LoVo (cell line): ENCODE results near the gene LRRC2.
A peak's percentile ranks its signal among the peaks of the same experiment; 100 is the strongest.
"Not testable (repeated sequence)": the region's sequence is repeated elsewhere in the genome, so short reads cannot be mapped to it uniquely, and the experiment has no call there.

Experiments used
- DNase-seq: peaks from one replicate; pipeline ENCODE4 v3.0.0-alpha.2; 2016; ENCODE audit warnings: low spot score

The LRRC2 gene

DNA sequence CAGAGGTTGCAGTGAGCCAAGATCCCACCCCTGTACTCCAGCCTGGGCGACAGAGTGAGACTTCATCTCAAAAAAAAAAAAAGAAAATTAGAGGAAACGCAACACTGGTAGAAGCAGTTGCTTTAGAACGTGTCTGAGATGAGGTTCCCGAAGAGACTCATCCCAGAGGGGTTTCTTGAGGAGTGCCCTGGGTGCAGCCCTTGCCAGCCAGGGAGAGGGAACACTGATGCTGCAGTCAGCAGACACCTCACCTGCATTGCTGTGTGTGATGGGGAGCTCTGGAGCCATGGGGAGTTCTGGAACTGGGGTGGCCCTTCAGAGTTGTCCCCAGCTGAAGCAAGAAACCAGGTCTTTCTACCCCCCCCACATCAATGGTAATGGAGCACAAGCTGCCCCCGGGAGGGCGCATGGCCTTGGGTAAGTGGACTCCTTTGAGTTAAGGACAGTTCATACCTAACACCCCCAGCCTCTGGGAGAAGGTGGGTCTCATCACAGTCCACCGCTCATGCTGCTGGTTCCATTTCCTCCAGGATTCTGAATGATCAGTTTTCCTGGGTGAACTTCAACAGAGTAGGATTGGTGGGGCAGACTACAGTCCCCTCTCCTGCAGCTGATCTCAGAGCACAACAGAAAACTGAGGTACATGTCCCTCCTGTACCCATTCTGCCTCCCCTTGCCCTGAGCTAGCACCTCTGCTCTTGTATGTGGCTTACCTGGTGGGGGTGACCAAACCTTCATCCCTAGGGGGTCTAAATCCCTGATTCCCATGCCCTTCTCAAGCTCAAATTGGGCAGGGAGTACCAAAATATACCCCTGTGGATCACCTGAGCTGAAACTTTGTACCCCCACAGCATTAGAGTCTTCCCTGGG lies 18.7 kb upstream of the LRRC2 start:
- DNase-seq, result no peak

GRCh38 chr3:46580675-46581074 lies 14.6 kb upstream of the LRRC2 start:
- no peak for DNase-seq

- DNase-seq, result no peak
These were observed 13.7 kb upstream of the LRRC2 start for GRCh38 chr3:46579756-46580286.

GRCh38 chr3:46578973-46579755 lies 13.1 kb upstream of the LRRC2 start:
- peak; percentile 58 for DNase-seq

GRCh38 chr3:46577580-46578249 lies 11.6 kb upstream of the LRRC2 start:
- DNase-seq, result not testable (repeated sequence)

DNA sequence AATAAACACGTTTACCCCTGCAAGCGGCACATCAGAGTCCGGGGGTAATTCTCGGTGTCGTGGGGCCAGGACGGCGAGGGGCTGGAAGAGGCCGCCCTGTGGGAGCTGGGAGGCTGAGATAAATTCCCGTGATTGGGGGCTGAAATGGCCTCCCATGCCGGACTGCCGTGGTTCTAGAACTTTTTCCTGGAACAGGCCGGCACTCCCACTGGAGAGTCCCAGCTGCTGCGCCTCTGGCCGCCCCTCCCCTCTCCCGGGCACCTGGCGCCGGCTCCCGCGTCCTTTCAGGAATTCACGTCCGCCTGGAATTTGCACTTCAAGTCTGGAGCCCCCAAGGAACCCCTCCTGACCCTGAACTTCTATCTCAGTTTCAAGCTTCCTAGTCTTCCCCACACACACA lies 10.8 kb upstream of the LRRC2 start:
- DNase-seq, result no peak

- no peak for DNase-seq
These were observed 10.3 kb upstream of the LRRC2 start for GRCh38 chr3:46576386-46576785.

- no peak for DNase-seq
These were observed 9.6 kb upstream of the LRRC2 start for GRCh38 chr3:46575577-46576222.

DNA sequence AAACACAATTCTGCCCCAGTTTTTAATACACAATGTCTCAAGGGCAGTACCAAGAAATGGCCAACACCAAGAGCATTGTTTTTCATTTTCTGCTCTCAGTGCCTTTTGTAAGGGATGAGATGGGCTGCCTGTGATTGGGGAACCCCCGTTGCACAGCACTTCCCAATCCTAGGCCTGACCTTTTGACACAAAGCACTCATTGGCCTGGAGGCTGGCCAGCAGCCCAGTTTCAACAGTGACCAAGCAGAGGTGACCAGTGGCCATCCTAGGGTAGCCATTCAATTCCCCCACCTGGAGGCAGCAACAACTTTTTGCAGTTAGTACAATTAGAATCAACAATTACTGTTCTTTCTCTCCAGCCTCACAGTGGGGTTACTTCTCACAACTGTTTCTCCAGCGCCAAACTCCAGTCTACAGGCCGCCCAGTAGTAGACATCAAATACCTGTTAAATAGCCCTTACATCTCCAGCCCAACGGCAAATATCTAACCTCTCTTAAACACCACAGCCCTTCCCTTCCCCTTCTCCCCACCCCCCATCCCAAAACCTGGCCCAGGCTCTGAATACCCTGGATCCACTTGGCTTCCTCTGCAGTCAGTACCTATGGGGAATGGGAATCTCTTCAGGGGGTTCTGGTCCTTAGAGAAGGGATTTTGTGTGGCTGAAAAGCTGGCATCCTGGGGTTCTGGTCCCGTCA lies 8.9 kb upstream of the LRRC2 start:
- DNase-seq, result no peak

- no peak for DNase-seq
These were observed 8.1 kb upstream of the LRRC2 start for GRCh38 chr3:46574243-46574646.

DNA sequence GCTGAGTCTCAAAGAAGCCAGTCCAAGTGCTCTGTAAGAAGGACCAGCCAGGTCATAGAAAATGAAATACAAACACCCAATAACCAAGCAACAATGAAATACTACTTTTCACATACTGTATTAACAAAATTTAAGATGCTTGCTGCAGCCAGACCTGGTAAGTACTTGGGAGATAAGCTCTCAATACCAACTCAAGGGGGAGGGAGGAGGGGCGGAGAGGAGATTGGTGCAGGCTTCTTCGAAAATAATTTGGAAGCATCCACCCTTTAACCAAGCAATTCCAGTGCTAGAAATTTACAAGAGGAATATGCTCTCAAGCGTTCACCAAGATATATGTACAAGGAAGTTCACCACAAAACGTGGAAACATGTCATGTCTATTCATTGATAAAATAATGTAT lies 7.6 kb upstream of the LRRC2 start:
- no peak for DNase-seq

GRCh38 chr3:46571684-46572083 lies 5.6 kb upstream of the LRRC2 start:
- DNase-seq, result no peak

DNA sequence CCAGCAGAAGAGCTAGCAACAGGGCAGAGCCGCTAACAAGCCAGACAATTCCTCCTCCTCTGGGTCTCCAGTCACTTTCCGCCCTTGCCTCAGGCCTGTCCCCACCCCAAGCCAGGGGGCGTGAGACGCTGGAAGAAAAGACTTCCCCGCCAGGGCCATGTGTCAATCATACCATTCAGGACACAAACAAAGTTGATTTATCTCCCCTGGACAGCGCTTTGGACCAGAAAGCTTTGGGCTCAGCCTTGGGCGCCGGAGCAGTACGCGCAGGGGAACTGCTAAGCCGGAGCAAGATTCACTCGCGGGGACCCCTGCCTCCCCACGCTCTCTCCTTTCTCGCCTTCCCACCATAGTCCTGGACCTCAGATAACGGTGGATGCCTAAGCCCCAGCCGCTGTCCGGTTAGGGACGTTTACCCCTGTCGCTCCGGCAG lies 479 bp downstream of the LRRC2 start:
- no peak for DNase-seq

- DNase-seq, result no peak
These were observed 1.0 kb downstream of the LRRC2 start for GRCh38 chr3:46565077-46565476.

- DNase-seq, result no peak
These were observed 1.7 kb downstream of the LRRC2 start for GRCh38 chr3:46564190-46565021.

DNA sequence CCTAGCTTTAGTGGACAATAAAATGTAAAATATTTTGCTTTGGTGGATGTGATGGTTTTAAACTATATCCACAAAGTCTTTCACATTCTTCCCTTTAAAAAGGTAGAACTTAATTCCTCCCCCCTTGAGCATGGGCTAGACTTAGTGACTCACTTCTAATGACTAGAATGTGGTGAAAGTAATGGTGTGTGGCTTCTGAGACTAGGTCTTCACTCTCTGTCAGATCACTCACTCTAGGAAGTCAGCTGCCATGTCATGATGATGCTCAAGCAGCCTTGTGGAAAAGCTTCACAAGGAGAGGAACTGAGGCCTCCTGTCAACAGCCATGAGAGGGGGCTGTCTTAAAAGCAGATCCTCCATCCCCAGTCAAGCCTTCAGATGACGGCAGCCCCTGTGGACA lies 4.2 kb downstream of the LRRC2 start:
- DNase-seq, result no peak

GRCh38 chr3:46561511-46561910 lies 4.6 kb downstream of the LRRC2 start:
- no peak for DNase-seq

DNA sequence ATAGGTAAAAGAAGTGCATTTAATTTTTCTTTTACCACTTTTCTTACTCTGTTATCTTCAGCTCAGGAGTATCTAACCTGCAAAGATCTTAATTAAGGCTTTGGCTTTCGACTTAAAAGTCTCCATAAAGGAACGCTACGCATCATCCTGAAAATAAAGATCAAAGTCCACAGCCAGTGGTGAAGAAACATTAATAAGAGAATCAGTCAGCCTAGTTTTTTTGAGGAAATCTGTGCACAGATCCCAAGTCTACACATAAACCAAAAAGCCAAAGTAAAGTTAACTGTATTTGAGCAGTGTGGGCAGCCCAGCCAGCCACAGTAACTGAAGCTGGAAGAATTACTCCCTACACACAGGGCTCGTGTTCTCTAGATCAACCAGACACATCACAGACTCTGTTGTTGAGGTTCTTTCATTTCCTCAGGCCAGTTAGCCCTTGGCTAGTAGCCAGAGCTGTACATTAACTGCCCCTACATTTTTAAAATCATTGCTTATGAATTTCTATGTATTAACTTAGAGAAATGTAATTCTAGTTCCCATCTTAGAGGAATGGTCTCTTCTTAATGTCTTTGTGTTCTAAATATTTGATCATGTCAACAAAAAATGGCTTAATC lies 6.9 kb downstream of the LRRC2 start:
- DNase-seq, result no peak

GRCh38 chr3:46558184-46559043 lies 7.7 kb downstream of the LRRC2 start:
- peak; percentile 96 for DNase-seq
